HG02798 (cell line): Measurements from ENCODE around the gene BTBD9.

ENCODE experiments used
- ATAC-seq: cut with Tn5 transposase; IDR thresholded peaks from one replicate; pipeline ENCODE4 v1.9.1; 2021; ENCODE audit warnings: mild to moderate bottlenecking; ENCODE audit not compliant: unreplicated experiment, poor library complexity

The BTBD9 gene

DNA sequence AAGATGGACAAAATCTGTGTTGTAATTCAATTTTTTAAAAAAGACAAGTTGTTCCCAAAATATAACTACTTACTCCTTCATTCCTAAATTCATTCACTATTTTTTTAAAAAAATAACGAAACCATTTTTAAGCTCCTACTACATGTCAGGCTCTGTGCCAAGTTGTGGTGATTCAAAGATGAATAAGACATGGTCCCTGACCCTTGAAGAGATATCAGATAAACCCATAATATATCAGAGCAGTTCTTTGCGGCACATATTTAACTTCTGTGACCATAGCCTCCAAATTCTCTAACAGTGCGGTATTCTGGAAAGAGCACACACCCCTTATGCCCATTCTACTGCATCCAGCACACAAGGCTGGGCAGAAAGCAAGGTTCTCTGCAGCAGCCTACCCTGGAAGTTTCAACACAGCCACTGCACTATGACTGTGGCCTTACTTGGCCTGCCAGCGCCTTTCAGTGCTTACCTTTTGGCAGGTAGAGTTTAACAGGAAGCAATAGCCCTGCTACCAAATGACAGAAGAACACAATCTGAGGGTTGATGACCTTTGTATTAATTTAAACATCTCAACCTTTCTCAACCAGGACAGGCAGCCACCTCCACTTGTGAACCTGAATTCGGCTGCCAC lies 406.5 kb downstream of the BTBD9 start:
- ATAC-seq: no peak

DNA sequence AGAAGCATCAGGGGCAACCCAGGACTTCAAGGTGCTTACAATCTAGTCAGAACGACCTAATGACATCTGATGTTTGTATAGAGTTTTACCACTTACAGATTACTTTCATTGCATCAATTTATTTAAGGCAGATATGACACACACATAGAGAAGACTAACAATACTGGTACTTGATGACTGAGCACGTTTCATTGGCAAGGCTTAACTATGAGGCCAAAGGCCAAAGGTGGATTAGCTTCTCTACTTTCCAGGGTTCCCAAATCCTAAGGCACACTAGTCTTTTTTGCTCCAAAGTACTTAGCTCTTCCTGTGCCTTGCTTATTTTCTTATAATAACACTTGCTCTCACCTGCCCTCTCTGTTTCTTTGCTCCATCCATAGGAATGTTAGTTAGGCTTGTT lies 414.0 kb downstream of the BTBD9 start:
- no peak for ATAC-seq

DNA sequence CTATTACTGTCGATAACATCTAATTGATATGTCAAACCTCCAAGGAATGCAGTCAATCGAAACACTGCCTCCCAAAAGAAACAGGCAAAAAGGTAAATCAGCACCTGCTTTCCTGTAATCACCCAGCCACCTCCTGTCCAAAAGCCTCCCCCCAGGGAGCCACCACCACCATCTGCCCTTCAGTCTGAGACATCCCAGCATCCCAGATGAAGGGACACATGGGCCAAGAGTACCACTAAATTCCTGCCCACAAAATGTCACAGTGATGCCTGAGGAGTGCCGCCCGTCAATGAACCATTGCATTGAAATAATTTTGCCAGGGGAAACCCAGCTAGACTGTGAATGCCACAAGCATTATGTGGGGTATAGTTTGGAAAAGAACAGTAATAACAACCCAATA lies 418.5 kb downstream of the BTBD9 start:
- no peak for ATAC-seq

DNA sequence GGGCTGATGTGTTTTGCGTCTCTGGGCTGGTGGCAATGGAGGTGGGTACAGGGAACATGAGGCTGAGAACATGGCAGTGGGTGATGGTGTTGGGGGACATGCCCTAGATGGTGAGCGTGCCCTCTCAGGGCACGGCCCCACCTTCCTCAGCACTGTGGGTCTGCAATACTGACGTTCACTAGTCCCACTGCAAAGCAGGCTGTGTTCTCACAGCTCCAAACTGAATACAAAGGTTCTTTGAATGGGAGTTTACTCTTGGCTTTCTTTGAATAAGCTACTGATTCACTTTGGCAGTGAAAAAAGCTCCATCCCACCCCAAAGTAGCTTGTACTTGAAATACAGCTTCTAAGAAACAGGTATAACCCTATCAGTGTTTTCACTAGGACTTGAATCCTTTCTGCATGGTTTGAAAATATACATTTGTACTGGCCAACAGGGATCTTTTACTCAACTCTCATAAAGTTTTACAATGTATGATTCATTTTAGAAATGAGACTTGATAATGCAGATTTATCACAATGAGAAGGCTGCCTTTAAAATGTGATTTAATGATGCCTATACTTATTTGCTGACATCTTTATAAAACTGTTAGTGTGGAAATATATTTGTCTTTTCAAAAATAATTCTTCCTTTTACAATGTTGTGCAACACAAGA lies 419.5 kb downstream of the BTBD9 start:
- no peak for ATAC-seq

DNA sequence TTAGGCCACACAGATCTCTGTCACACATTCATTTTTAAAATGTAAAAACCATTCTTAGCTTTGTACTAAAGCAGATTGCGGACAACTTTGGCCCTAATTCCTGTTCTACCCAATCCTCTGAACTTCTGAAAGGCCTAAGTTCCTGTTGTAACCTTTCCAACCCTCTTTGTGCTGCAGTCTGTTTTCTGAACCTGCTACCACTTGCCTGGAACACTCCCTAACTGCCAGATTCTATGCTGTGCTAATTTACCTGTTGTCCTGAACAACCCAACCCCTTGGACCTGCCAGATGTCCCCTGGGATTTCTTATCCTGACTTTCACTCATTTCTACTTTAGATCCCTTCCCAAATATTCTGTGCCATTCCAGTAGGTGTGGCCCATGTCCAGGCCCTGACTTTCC lies 421.5 kb downstream of the BTBD9 start:
- ATAC-seq: no peak

DNA sequence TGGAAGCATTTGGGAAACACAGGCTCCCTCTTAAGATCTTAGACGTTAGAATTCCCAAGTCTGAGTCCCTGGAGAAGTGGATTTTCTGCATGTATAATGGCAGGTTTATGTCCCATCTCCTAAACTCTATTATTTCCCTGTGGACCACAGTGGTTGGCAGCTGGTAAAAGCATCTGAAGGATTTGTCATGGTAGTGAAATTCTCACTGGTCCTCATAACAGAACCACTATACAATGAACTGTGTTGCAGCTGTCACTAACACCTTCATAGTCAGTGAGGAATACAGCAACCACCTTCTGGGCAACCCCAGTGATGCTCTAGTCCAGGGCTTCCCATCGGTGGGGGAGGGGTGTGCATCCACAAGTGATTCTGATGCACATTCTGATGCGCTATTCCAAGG lies 423.3 kb downstream of the BTBD9 start:
- no peak for ATAC-seq

DNA sequence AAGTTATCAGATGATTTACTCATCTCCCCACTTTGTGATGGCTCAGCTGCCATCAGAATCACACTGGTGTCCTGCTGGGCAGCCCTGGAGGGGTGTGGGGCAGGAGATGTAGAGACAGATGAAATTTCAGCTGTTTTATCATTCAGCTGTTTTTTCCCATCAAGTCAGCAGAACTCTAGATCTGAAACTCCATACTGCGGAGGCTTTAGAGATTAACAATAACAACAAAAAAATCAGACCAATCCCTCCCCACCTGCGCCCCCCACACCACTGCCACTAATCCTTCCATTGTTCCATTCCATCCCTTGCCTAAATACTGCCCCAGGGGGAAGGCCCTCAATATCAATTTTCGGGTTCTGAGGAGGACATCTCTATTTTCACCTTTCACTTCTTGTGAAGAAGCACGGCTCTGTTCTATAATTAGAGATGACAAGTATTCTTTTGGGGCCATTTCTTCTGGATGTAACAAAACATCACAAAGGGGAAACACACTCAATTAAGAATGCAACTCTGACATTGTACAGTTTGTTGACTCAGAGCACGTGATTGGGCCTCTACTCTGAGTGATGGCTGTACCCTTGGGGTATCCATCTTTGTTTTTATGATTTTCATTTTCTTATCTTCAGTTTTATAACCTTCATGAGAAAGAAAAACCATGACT lies 423.9 kb downstream of the BTBD9 start:
- no peak for ATAC-seq

DNA sequence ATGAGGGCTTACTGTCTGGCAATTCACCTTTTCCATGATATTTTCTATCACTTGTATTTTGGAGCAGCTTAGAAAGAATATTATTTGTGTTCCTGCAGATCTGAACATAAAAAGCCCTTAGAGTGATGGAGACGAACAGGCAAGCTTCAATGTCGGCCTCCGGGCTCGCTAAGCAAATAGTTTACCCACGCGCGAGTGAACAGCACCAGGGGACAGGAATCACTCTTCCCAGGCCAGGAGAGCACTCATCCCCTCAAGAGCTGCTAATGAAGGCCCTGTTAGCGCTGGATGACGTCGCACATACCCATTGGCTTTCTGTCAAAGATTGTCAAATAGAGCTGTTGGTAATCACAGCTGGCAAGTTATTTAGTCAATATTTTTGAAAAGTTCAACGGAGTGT lies 424.5 kb downstream of the BTBD9 start:
- no peak for ATAC-seq

DNA sequence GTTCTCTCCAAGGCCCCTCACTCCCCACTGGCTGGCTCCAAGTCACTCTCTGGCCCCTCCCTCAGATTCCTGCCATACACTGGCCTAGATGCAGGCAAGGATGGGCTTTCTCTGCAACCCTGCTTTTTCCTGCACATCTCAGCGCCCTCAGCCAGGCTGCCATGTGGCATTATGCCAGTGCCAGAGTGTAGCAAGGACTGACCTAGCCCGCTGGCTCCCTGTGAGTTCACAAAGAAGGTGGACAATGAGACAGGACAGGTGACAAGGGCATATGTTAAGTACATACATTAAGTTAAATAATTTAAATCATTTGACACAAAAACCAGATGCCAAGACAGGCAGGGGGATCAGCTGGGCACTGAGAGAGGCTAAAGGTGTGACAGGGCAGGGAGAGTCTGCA lies 425.6 kb downstream of the BTBD9 start:
- ATAC-seq: no peak

DNA sequence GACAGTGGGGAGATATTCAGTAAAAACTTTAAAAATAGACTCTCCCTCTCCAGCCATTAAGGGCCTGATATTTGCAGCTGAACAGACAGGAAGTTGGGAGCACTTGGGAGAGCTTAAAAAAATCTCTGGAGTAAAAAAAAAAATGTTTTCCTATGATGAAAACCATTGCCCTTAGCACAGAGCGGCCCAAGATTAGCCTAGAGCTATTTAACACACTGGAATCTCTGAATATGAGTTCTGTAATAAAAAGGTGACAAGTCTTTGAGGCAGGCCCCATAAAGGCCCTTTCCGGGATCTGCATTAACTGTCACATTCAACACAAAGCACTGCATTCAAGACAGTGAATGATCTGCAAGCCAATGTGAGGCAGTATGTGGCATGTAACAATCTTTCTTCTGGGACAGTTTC lies 426.5 kb downstream of the BTBD9 start:
- ATAC-seq: no peak

DNA sequence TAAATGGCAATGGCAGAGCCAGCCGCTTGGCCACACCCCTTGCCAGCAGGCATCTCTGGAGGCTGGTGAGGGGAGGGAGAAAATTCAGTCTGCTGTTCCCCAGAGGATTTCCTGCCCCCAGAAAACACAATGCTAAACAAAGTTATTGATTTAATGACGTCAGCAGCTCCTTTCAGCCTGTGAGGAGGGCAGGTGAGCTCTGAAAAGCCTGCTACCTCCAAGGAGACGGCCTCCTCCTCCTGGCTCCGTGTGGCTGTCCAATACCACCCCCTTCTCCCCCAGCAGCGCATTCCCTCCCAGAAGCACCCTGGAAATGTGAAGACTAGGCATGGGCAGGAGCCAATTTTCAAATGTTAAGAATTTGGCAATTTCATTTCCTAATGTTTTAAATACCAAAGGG lies 427.1 kb downstream of the BTBD9 start:
- ATAC-seq: no peak

DNA sequence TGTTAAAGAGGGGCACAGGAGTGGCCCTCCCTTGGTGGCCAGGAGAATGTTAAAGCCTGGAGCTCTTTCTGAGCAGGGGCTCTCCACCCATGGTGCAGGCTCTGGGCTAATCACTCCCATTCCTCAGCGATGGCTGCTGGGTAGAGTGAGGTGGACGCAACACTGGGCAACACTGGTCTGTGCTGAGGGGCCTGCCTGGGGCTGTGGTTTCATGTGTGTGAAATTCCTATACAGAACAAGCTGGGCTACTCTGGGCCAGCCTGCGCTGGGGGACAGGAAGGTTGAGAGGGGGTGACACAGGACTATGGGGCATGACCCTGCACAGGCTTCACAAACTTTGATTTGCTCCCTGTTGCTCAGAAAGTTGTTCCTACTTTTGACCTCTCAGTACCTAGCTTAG lies 427.6 kb downstream of the BTBD9 start:
- ATAC-seq: no peak

DNA sequence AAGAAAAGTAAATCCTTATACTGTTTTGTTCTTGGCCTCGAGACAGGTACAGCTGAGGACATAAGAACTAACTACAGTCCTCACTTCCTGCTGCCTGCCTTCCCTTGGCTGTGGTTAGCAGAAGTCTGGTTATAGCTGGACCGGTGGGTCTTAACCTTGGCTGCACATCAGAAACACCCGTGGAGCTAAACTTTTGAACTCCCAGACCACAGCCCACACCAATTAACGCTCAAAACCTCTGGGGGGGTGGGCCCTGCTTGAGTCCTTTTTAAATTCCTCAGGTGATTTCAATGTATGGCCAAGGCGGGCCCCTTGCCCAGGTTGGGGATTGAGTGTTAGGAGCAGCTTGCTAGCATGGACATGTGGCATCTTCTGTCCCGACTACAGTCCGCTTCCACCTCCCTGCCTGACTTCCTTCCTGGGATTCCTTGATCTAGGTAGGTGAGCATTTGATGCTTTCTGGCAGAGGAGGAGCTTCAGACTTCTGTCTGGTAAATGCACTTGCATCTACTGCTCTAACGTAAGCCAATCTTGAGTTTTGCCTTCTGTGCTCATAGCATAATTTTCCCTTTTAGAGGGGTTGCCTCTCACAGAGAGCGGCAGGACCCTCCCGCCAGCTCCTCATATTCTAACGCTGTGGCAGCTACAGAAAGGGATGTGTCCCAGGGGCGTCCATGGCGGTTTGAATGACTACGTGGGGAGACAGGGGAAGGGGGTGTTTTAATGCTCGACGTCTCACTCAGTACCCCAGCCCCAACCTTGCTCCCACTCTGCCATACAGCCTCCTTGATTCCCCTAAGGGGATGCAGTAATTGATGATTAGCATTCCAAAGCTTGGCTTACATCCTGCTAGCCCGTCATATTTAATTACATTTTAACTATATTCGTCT lies 430.1 kb downstream of the BTBD9 start:
- ATAC-seq: no peak

DNA sequence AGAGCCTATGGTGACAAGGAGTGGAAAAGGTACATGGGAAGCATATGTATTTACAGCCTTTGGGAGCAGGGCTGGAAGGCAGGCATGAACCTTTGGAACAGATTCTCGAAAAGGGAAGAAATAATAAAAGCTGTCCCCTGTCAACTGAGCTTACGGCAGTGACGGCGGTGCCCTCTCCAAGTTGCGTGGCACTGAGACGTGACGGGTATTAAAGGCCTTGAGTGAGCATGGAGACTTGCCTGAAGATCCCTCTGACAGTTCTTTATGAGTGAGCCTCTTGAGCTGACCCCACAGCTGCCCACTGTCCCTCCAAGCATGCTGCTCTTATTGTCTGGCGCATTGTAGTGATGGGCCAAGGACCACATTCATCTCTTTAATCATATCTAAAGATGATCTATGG lies 431.7 kb downstream of the BTBD9 start:
- ATAC-seq: no peak

DNA sequence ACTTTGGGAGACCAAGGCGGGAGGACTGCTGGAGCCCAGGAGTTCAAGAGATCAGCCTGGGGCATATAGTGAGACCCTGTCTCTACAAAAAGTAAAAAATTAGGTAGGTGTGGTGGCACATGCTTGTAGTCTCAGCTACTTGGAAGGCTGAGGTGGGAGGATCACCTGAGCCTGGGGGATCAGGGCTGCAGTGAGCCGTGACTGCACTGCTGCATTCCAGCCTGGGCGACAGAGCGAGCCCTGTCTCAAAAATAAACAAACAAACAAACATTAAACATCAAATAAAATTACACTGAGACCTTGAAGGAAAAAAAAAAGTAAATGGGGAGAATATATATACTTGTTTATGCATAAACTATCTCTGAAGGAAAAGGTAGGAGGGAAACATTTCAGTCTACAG lies 432.4 kb downstream of the BTBD9 start:
- no peak for ATAC-seq

DNA sequence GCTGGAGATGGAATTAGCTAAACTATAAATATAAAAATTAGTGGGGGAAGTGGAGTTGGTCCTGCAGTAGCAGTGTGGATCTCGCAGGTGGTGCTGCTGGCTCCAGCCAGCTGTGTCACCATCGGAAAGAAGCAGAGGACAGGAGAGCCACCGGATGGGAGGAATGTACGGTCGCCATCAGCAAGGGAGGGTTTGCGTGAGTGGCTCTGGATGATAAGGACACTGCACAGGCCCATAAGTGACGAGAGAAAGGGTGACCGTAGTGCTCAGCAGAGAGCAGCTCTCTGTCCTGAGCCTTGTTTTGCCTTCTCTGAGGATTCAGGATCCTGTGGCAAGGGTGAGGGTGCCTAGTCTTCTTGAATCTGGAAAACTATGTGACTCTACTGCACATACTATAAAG lies 441.5 kb downstream of the BTBD9 start:
- ATAC-seq: no peak

DNA sequence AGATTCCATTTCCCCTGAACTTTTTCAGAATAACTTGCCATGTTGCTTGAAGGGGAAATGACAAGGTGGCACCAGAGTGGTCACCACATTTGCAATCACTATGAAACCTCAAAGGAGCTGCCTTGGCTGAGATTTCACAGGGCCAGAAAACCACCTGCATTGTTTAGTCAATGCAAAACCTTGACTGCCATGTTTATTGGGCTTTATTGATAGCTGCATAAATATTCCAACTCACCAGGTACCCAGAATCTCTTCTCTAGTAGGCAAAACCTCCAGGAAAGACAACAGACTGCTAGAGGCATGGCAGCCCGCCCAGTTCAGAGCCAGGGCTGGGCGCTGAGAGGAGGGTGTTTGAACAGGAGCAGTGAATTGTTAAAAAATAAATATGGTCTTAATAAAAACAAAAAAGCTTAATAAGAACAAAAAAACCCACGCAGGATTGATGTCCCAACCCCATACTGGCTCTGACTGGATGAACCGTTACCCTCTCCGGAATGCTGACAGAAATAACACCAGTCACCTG lies 444.6 kb downstream of the BTBD9 start:
- no peak for ATAC-seq

DNA sequence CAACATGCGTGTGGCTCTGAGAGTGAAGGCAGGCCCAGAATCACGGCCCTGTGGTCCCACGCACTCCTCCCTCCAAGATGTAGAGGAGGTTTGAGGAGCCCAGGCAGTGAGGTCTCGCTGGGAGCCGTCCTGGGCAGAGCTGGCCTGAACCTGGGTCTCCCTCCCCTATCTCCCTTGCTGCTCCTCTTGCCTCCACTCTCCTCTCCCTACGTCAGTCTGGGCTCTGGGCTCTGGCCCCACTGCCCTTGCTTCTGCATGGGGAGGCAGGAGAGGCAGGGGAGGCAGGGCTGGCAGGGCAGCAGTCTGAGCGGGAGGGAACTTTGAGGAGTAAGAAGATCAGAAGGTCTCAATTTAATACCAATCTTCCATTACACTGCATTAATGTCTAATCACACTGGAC lies 445.1 kb downstream of the BTBD9 start:
- ATAC-seq: no peak

DNA sequence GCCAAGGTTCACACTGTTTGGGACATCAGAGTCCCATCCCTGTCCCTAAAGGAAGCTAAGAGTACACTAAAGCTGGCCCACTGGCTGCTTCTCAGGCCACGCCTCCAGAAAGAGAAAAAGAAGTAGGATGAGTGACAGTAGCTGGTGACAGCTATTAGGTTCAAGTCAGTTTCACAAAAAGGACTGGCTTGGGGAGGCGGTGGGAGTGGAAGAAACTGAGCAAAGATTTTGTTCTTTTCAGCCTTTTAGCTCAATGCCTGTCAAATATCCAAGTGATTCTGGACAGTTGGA lies 445.5 kb downstream of the BTBD9 start:
- no peak for ATAC-seq

DNA sequence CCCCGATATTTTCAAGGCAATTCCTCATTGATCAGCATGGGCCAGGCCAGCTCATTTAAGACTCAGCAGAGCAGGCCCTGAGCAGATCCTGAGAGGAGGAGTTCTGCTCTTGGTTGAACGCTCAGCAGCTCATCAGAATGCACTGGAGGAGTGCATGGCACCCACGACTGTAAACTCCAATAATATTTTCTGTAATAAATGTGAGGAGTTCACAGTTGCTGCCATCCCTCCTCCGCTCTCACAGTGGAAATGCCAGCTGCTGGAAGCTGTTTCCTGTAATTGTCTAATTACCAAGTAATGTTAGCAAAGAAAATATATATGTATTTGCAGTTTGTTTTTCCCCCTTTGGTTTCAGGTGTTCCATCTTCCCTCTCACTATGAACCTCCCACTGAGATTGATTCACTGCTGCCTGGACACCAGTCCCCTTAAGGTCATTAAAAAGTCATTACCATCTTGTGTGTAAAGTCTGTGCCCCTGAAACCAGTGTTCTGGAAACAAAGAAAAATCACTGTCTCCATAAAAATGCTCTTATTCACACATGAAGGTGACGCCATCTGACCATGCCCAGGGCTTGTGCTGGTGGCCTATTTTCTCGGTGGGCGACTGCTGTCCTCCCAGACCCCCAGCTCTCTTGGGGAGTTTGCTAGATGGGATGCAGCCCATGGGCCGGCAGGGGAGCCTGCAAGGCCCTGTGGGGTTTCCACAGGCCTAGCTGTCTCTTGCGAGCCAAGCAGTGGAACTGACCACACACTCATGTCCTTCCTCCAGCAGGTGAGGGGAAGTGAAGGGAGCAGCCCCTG lies 446.0 kb downstream of the BTBD9 start:
- no peak for ATAC-seq
